Glutamatergic neuron (in vitro differentiated cells): Measurements from ENCODE around the gene SLC6A18. TPM values are rescaled to one million over a fixed set of nuclear protein-coding genes. Genes with fewer than 3 reads are reported as not detected.

Source experiments
- DNase-seq: peaks from one replicate; pipeline ENCODE4 v3.0.0; 2022
- H3K27ac Mint-ChIP-seq: one replicate; pipeline ENCODE4 v1.8.0; 2020; ENCODE audit warnings: mild to moderate bottlenecking, mixed read lengths, inconsistent platforms; ENCODE audit not compliant: unreplicated experiment
- H3K27me3 Mint-ChIP-seq: one replicate; pipeline ENCODE4 v1.8.0; 2020; ENCODE audit warnings: mild to moderate bottlenecking, moderate library complexity, mixed read lengths, inconsistent platforms; ENCODE audit not compliant: unreplicated experiment
- H3K36me3 Mint-ChIP-seq: one replicate; pipeline ENCODE4 v1.8.0; 2020; ENCODE audit warnings: mild to moderate bottlenecking, mixed read lengths, inconsistent platforms; ENCODE audit not compliant: unreplicated experiment
- H3K4me1 Mint-ChIP-seq: one replicate; pipeline ENCODE4 v1.8.0; 2020; ENCODE audit warnings: mild to moderate bottlenecking, low read depth, mixed read lengths, inconsistent platforms; ENCODE audit not compliant: unreplicated experiment
- H3K4me3 Mint-ChIP-seq: one replicate; pipeline ENCODE4 v1.8.0; 2020; ENCODE audit warnings: mild to moderate bottlenecking, mixed read lengths, inconsistent platforms; ENCODE audit not compliant: unreplicated experiment
- H3K9me3 Mint-ChIP-seq: one replicate; pipeline ENCODE4 v1.8.0; 2020; ENCODE audit warnings: mild to moderate bottlenecking, moderate library complexity, mixed read lengths, inconsistent platforms; ENCODE audit not compliant: unreplicated experiment
- total RNA-seq: library from RNA; stranded (reverse); fragmentation: NEBNext Ultra II Directional; extraction: Animal tissue kit (Norgen Biotek cat#: 25700); gene quantifications from one replicate; pipeline ENCODE4 v1.2.1, GENCODE V29; 2021; ENCODE audit not compliant: unreplicated experiment
- TF ChIP-seq, protein P1 (sequence below): fragments of 200-600 bp; sonication (generic); IDR thresholded peaks from one replicate; pipeline ENCODE4 v1.5.0; 2021; ENCODE audit not compliant: partially characterized antibody, unreplicated experiment

The SLC6A18 gene
- total RNA-seq, 1 donor from 2014 or later: not detected

DNA sequence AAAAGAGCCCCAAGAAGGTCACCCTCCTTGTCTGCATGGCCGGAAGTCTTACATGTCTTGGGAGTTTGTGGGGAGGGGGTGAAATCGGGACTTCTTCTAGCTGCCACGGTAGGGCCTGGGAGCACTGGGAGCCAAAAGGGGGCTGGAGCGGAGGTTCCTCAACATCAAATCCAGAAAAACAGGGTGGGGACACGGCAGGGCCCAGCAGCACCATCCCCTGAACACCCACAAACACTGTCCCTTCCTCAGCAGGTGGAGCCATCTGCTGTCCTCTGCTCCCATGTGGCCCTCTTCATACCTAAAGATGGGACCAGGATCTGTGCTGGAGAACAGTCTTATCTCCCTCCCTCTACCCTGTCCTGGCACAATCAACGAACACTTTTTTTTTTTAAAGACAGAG lies 67.0 kb downstream of the SLC6A18 start:
- Mint-ChIP-seq H3K36me3 (peaks cover 6% of the 10 kb centered on the region), H3K27me3 (peaks cover 11% of the 10 kb centered on the region), H3K4me3 (no peak overlapping the region), H3K27ac (no peak overlapping the region), H3K4me1 (peaks cover 15% of the 10 kb centered on the region), H3K9me3 (peaks cover 18% of the 10 kb centered on the region)
- no peak for DNase-seq
- TF ChIP-seq, protein P1, sequence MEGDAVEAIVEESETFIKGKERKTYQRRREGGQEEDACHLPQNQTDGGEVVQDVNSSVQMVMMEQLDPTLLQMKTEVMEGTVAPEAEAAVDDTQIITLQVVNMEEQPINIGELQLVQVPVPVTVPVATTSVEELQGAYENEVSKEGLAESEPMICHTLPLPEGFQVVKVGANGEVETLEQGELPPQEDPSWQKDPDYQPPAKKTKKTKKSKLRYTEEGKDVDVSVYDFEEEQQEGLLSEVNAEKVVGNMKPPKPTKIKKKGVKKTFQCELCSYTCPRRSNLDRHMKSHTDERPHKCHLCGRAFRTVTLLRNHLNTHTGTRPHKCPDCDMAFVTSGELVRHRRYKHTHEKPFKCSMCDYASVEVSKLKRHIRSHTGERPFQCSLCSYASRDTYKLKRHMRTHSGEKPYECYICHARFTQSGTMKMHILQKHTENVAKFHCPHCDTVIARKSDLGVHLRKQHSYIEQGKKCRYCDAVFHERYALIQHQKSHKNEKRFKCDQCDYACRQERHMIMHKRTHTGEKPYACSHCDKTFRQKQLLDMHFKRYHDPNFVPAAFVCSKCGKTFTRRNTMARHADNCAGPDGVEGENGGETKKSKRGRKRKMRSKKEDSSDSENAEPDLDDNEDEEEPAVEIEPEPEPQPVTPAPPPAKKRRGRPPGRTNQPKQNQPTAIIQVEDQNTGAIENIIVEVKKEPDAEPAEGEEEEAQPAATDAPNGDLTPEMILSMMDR: no peak

DNA sequence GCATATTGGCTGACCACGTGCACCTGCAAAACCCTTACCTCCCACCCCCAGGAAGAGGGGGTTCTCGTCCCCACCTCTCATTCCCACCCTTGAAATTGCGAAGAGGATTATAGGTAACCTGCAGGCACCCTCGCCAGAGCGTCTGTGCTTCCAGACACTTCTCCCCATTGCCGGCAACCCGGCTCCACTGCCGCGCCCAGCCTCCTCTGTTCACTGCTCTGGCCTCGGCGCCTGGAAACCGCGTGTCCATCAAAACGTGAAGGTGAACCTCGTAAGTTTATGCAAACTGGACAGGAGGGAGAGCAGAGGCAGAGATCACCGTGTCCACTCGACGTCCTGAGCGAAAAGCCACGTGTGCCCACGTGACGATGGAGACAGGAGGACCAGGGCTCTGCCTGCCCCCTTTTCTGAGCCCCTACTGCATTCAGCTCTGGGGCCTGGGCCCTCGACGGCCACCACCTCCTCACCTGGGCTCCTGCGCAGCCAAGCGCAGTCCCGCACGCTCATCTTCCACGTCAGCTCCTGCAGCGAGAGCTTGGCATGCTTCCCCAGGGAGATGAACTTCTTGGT lies 67.8 kb downstream of the SLC6A18 start:
- Mint-ChIP-seq H3K4me1 (peaks cover 19% of the 10 kb centered on the region), H3K4me3 (no peak overlapping the region), H3K27me3 (peaks cover 15% of the 10 kb centered on the region), H3K9me3 (peaks cover 23% of the 10 kb centered on the region), H3K36me3 (peaks cover 6% of the 10 kb centered on the region), H3K27ac (no peak overlapping the region)
- DNase-seq: no peak
- TF ChIP-seq, protein P1: no peak

DNA sequence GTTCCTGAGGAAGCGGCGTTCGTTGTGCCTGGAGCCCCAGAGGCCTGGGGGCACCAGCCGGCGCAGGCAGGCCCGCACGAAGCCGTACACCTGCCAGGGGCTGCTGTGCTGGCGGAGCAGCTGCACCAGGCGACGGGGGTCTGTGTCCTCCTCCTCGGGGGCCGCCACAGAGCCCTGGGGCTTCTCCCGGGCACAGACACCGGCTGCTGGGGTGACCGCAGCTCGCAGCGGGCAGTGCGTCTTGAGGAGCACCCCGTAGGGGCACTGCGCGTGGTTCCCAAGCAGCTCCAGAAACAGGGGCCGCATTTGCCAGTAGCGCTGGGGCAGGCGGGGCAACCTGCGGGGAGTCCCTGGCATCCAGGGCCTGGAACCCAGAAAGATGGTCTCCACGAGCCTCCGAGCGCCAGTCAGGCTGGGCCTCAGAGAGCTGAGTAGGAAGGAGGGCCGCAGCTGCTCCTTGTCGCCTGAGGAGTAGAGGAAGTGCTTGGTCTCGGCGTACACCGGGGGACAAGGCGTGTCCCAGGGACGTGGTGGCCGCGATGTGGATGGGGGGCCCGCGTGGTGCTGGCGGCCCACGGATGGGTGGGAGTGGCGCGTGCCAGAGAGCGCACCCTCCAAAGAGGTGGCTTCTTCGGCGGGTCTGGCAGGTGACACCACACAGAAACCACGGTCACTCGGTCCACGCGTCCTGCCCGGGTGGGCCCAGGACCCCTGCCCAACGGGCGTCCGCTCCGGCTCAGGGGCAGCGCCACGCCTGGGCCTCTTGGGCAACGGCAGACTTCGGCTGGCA lies 68.4 kb downstream of the SLC6A18 start:
- TF ChIP-seq, protein P1: no peak
- H3K36me3 Mint-ChIP-seq: no peaks in the 10 kb centered on the region
- H3K4me1 Mint-ChIP-seq: peaks cover 20% of the 10 kb centered on the region
- H3K27ac Mint-ChIP-seq: no peak overlapping the region
- H3K4me3 Mint-ChIP-seq: no peak overlapping the region
- peaks cover 16% of the 10 kb centered on the region for H3K27me3 Mint-ChIP-seq
- peaks cover 18% of the 10 kb centered on the region for H3K9me3 Mint-ChIP-seq
- DNase-seq: no peak

DNA sequence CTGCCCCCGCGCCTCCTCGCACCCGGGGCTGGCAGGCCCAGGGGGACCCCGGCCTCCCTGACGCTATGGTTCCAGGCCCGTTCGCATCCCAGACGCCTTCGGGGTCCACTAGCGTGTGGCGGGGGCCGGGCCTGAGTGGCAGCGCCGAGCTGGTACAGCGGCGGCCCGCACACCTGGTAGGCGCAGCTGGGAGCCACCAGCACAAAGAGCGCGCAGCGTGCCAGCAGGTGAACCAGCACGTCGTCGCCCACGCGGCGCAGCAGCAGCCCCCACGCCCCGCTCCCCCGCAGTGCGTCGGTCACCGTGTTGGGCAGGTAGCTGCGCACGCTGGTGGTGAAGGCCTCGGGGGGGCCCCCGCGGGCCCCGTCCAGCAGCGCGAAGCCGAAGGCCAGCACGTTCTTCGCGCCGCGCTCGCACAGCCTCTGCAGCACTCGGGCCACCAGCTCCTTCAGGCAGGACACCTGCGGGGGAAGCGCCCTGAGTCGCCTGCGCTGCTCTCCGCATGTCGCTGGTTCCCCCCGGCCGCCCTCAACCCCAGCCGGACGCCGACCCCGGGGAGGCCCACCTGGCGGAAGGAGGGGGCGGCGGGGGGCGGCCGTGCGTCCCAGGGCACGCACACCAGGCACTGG lies 69.1 kb downstream of the SLC6A18 start:
- Mint-ChIP-seq H3K4me3 (no peak overlapping the region), H3K9me3 (peaks cover 18% of the 10 kb centered on the region), H3K27me3 (peaks cover 16% of the 10 kb centered on the region), H3K27ac (no peak overlapping the region), H3K36me3 (no peaks in the 10 kb centered on the region), H3K4me1 (peaks cover 22% of the 10 kb centered on the region)
- DNase-seq: no peak
- TF ChIP-seq, protein P1: no peak
